B cell (primary cell): Measurements from ENCODE around the gene GABRE. TPM values are rescaled to one million over a fixed set of nuclear protein-coding genes. Genes with fewer than 3 reads are reported as not detected.

Experiments
- ATAC-seq: fragments of 200-7000 bp; cut with Tn5 transposase; one replicate; pipeline ENCODE4 v1.10.0; 2021; ENCODE audit warnings: low read depth, mild to moderate bottlenecking, moderate number of reproducible peaks, moderate library complexity
- CTCF ChIA-PET: fragments of 350-600 bp; sonication (Branson Sonifier 250); formaldehyde crosslinking; loops from one replicate; lab custom pipeline; 2021; ENCODE audit warnings: antibody characterized with exemption, inconsistent platforms; lab: Charles Lee
- POLR2A ChIA-PET: fragments of 350-600 bp; sonication (Branson Sonifier 250); formaldehyde crosslinking; loops from one replicate; lab custom pipeline; 2021; ENCODE audit warnings: antibody characterized with exemption; lab: Charles Lee
- DNase-seq: peaks from one replicate; pipeline ENCODE4 v3.0.0; 2013
- H2AFZ ChIP-seq: 2 replicates; pipeline ENCODE4 v1.6.1; 2012; ENCODE audit warnings: mild to moderate bottlenecking, low read depth, low read length; ENCODE audit not compliant: insufficient read depth, poor library complexity, severe bottlenecking
- H3K27ac ChIP-seq, 2 donors: 1 replicate in 1 of 2; 2 replicates in 1 of 2; pipeline ENCODE4 v1.5.1; 2012 to 2013; ENCODE audit warnings: low read length in 2 of 2, mild to moderate bottlenecking in 2 of 2, moderate library complexity in 1 of 2
- H3K27me3 ChIP-seq, 4 experiments: fragments of 200-600 bp in 1 of 4; sonication (generic) in 1 of 4; replicated peaks in 1 of 4; 1 replicate in 2 of 4; 2 replicates in 2 of 4; pipeline versions ENCODE4 v1.6.1 to v1.7.0; 2013 to 2016; ENCODE audit warnings: low read length in 3 of 4, mild to moderate bottlenecking in 2 of 4, mixed read lengths in 1 of 4, moderate library complexity in 1 of 4; ENCODE audit not compliant: insufficient read depth in 4 of 4, control insufficient read depth in 3 of 4; ENCODE audit errors: control extremely low read depth in 1 of 4
- H3K36me3 ChIP-seq, 2 experiments: replicated peaks in 1 of 2; 1 replicate in 1 of 2; 2 replicates in 1 of 2; pipeline versions ENCODE4 v1.6.1 to v1.7.1; 2013; ENCODE audit warnings: low read length in 1 of 2; ENCODE audit not compliant: insufficient read depth in 2 of 2, control insufficient read depth in 1 of 2; ENCODE audit errors: control extremely low read depth in 1 of 2, extremely low read depth in 1 of 2
- H3K4me1 ChIP-seq, 2 donors: fragments of 200-600 bp in 1 of 2; sonication (generic) in 1 of 2; 1 replicate in 1 of 2; 2 replicates in 1 of 2; pipeline versions ENCODE4 v1.5.1 to v1.6.1; 2013 to 2017; ENCODE audit warnings: low read length in 2 of 2; ENCODE audit not compliant: control insufficient read depth in 2 of 2, insufficient read depth in 2 of 2
- H3K4me2 ChIP-seq: replicated peaks from 2 replicates; pipeline ENCODE3; 2012; ENCODE audit warnings: mild to moderate bottlenecking, low read depth, low read length; ENCODE audit not compliant: poor library complexity, severe bottlenecking
- H3K4me3 ChIP-seq, 5 experiments: fragments of 200-600 bp in 1 of 5; sonication (generic) in 1 of 5; 1 replicate in 3 of 5; 2 replicates in 2 of 5; pipeline versions ENCODE4 v1.5.1 to v1.7.0; 2011 to 2016; ENCODE audit warnings: low read length in 4 of 5, mild to moderate bottlenecking in 4 of 5, low read depth in 2 of 5, control low read depth in 1 of 5, moderate library complexity in 1 of 5; ENCODE audit not compliant: insufficient read depth in 1 of 5; ENCODE audit errors: control extremely low read depth in 1 of 5, extremely low read depth in 1 of 5
- H3K79me2 ChIP-seq: fragments of 200-600 bp; sonication (generic); one replicate; pipeline ENCODE4 v1.6.0; 2016; ENCODE audit warnings: low read length; ENCODE audit not compliant: control insufficient read depth, insufficient read depth
- H3K9ac ChIP-seq: fragments of 200-600 bp; sonication (generic); 2 replicates; pipeline ENCODE4 v1.6.1; 2017; ENCODE audit warnings: mild to moderate bottlenecking, low read length, moderate library complexity
- H3K9me3 ChIP-seq, 3 donors: one replicate each; pipeline versions ENCODE4 v1.6.1 to v1.7.1; 2013; ENCODE audit warnings: low read length in 2 of 3; ENCODE audit not compliant: control insufficient read depth in 2 of 3, insufficient read depth in 1 of 3; ENCODE audit errors: control extremely low read depth in 1 of 3
- H4K20me1 ChIP-seq: 2 replicates; pipeline ENCODE4 v1.6.0; 2012; ENCODE audit warnings: mild to moderate bottlenecking, low read length; ENCODE audit not compliant: insufficient read depth, control insufficient read depth, poor library complexity, severe bottlenecking
- H3K27ac Mint-ChIP-seq: one replicate; pipeline ENCODE4 v1.8.0; 2021; ENCODE audit warnings: mixed read lengths
- H3K27me3 Mint-ChIP-seq: one replicate; pipeline ENCODE4 v1.8.0; 2021; ENCODE audit warnings: mixed read lengths
- H3K4me1 Mint-ChIP-seq: one replicate; pipeline ENCODE4 v1.8.0; 2021; ENCODE audit warnings: mixed read lengths
- H3K4me3 Mint-ChIP-seq: one replicate; pipeline ENCODE4 v1.8.0; 2021; ENCODE audit warnings: mixed read lengths
- H3K9me3 Mint-ChIP-seq: one replicate; pipeline ENCODE4 v1.8.0; 2022; ENCODE audit warnings: mixed read lengths; ENCODE audit not compliant: insufficient read depth
- EZH2 ChIP-seq: IDR thresholded peaks from 2 replicates; pipeline ENCODE4 v1.6.1; 2012; ENCODE audit warnings: borderline replicate concordance, low read depth, mild to moderate bottlenecking, moderate library complexity, low read length; ENCODE audit not compliant: insufficient read depth, poor library complexity, severe bottlenecking
- WGBS: methylation state at CpG from one replicate; pipeline ENCODE4 v1.1.5; 2013; ENCODE audit warnings: missing lambda C conversion rate; ENCODE audit not compliant: insufficient coverage; 5-methylcytosine and 5-hydroxymethylcytosine counted together
- intact Hi-C: fragments of 100-400 bp; cut with micrococcal nuclease; formaldehyde crosslinking; loops from one replicate; pipeline ENCODE4 v1.10.0; 2022
- polyA plus RNA-seq: library from polyadenylated mRNA; depleted of rRNA; stranded (reverse); fragments of >200 nt; gene quantifications from 2 replicates; pipeline ENCODE4 v1.2.3, GENCODE V29; 2012
- total RNA-seq, 2 donors: library from RNA; stranded (reverse); fragments of 120-200 nt in 1 of 2; gene quantifications; 1 replicate in 1 of 2; 2 replicates in 1 of 2; pipeline versions ENCODE4 v1.2.3 to v1.2.4, GENCODE V29; 2013 to 2022
- TF ChIP-seq, protein P1 (sequence below): fragments of 200-600 bp; IDR thresholded peaks from one replicate; pipeline ENCODE4 v1.8.0; 2022; ENCODE audit warnings: antibody characterized with exemption, mild to moderate bottlenecking

The GABRE gene
- total and polyA plus RNA-seq, 2 donors (not counting 1 experiment from before 2014, with no cell fraction given): not detected

DNA sequence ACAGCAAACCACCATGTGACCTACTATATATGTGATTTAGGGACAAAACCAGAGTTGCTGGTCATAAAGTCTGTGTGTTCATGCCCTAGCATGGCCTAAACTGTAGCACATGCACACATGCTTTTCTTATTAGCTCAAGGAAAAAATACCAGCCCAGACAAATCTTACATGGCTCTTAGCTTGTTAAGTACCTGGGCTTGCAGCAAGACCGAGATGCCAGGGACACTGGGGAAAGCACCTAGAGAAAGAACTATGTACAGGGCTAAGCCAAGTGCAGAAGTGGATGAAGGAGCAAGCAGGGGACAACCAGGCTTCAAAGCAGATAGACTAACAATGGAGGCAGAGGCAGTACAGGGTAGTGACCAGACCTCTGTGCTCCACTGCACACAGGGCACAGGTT, 3.4 kb upstream of the GABRE start:
- H2AFZ ChIP-seq: no peak overlapping the region
- H3K9ac ChIP-seq: no peak overlapping the region
- ChIA-PET CTCF (no interaction called here), POLR2A (no interaction called here)
- Mint-ChIP-seq H3K4me1 (no peaks in the 10 kb centered on the region), H3K27ac (no peak overlapping the region), H3K9me3 (no peaks in the 10 kb centered on the region), H3K4me3 (no peak overlapping the region), H3K27me3 (peaks cover 15% of the 10 kb centered on the region)
- H3K27ac ChIP-seq: no peak overlapping the region
- no peaks in the 10 kb centered on the region for H3K79me2 ChIP-seq
- H3K4me2 ChIP-seq: no peak overlapping the region
- H4K20me1 ChIP-seq: no peaks in the 10 kb centered on the region
- H3K4me3 ChIP-seq: no peak overlapping the region
- no peaks in the 10 kb centered on the region for H3K36me3 ChIP-seq
- DNase-seq (no peak), ATAC-seq (no peak)
- TF ChIP-seq, protein P1, sequence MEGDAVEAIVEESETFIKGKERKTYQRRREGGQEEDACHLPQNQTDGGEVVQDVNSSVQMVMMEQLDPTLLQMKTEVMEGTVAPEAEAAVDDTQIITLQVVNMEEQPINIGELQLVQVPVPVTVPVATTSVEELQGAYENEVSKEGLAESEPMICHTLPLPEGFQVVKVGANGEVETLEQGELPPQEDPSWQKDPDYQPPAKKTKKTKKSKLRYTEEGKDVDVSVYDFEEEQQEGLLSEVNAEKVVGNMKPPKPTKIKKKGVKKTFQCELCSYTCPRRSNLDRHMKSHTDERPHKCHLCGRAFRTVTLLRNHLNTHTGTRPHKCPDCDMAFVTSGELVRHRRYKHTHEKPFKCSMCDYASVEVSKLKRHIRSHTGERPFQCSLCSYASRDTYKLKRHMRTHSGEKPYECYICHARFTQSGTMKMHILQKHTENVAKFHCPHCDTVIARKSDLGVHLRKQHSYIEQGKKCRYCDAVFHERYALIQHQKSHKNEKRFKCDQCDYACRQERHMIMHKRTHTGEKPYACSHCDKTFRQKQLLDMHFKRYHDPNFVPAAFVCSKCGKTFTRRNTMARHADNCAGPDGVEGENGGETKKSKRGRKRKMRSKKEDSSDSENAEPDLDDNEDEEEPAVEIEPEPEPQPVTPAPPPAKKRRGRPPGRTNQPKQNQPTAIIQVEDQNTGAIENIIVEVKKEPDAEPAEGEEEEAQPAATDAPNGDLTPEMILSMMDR: no peak
- TF ChIP-seq EZH2: no peak
- no peaks in the 10 kb centered on the region for H3K4me1 ChIP-seq
- WGBS: 40% methylated on average over 1 of the region's 1 CpG
- H3K27me3 ChIP-seq: no peaks in the 10 kb centered on the region
- no peaks in the 10 kb centered on the region for H3K9me3 ChIP-seq
- intact Hi-C loops: no loop called here

DNA sequence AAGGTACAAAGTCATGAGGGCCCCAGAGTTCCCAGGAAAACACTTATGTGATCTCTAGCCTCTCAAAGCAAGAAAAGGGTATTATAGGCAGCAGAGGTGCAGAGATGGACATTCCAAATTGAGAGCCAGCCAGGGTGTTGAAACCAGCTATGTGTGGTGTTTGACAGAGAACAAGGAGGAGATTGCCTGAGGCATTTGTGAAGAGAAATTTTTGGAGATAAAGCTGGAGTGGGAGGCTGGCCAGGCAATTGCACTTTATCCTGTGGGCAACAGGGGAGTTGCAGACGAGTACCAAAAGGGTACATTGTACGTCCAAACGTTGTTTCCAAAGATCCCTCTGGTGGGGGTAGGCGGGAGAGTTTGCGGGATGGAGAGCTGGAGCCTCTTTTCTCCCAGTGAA, 2.5 kb upstream of the GABRE start:
- Histone ChIP-seq H3K9me3 (no peaks in the 10 kb centered on the region), H2AFZ (no peak overlapping the region), H3K27ac (no peak overlapping the region), H3K4me1 (no peaks in the 10 kb centered on the region), H3K4me3 (no peak overlapping the region), H3K36me3 (no peaks in the 10 kb centered on the region), H3K27me3 (no peaks in the 10 kb centered on the region), H4K20me1 (no peaks in the 10 kb centered on the region), H3K4me2 (no peak overlapping the region), H3K9ac (no peak overlapping the region), H3K79me2 (no peaks in the 10 kb centered on the region)
- ChIA-PET CTCF (no interaction called here), POLR2A (no interaction called here)
- H3K27ac Mint-ChIP-seq: no peak overlapping the region
- peaks cover 15% of the 10 kb centered on the region for H3K27me3 Mint-ChIP-seq
- DNase-seq (no peak), ATAC-seq (no peak)
- H3K4me1 Mint-ChIP-seq: no peaks in the 10 kb centered on the region
- intact Hi-C loops: no loop called here
- WGBS: 80% methylated on average over 2 of the region's 5 CpGs
- no peak overlapping the region for H3K4me3 Mint-ChIP-seq
- TF ChIP-seq, protein P1: no peak
- no peak for TF ChIP-seq EZH2
- no peaks in the 10 kb centered on the region for H3K9me3 Mint-ChIP-seq
